Measurements from ENCODE around the gene MS4A6E.

MS4A6E gene

DNA sequence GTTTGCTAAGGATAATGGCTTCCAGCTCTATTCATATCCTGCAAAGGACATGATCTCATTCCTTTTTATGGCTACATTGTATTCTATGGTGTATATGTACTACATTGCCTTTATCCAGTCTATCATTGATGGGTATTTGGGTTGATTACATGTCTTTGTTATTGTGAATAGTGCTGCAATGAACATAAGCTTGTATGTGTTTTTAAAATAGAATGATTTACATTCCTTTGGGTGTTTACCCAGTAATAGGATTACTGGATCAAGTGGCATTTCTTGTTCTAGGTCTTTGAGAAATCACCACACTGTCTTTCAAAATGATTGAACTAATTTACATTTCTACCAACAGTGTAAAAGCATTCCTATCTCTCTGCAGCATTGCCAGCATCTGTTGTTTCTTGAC lies 6.0 kb upstream of the MS4A6E start:
- TF ChIP-seq CTCF (IDR thresholded peaks at IDR 0.05), result no peak

GRCh38 chr11:60328460-60328859 lies 1.4 kb downstream of the MS4A6E start:
- TF ChIP-seq CTCF (IDR thresholded peaks at IDR 0.05), result no peak

DNA sequence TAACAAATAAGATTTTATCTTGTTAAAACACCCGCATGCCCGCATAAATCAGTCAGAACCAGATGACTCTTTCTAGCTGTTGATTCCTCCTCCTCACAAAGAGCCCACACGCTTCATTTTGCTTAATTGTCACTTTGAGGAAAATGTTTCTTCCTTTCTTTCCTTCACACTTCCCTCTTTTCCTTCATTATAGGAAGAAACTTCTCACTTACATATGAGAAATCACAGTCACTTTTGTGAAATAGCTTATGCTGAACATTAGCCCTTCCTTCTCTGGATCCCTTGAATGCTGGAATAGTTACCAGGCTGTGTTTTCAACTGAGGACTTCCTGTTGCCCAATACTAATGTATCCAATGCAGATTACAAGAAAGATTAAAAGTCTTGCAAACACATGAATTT lies 5.8 kb downstream of the MS4A6E start:
- TF ChIP-seq CTCF (IDR thresholded peaks at IDR 0.05), result no peak

DNA sequence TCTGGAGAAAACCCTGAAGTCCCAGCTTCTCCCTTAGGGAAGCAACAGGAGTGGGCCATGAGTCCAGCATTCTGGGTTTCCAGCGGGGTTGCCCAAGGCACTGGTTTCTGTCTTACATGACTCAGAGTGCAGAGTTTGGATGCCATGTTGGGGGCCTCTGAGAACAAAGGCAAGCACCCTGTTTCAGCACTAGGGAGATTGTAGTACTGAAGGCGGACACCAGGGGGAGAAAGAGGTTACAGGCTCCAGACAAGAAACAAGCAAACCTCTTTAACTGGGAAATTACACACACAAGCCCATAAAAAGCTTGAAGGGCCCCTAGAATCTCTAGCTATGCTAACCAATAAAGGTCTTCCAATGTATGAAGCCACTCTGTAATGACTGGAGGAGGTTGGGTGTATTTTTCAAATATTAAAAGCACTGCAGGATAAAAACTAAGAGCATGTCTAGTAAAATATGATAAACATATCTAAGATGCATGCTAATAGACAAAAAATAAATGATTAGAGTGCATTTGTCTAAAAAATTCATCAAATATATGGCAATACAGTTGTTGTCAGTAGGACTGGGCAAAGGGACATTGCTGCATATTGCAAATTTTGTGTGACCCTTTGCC lies 7.1 kb downstream of the MS4A6E start:
- TF ChIP-seq CTCF (IDR thresholded peaks at IDR 0.05), result peak; percentile 78

DNA sequence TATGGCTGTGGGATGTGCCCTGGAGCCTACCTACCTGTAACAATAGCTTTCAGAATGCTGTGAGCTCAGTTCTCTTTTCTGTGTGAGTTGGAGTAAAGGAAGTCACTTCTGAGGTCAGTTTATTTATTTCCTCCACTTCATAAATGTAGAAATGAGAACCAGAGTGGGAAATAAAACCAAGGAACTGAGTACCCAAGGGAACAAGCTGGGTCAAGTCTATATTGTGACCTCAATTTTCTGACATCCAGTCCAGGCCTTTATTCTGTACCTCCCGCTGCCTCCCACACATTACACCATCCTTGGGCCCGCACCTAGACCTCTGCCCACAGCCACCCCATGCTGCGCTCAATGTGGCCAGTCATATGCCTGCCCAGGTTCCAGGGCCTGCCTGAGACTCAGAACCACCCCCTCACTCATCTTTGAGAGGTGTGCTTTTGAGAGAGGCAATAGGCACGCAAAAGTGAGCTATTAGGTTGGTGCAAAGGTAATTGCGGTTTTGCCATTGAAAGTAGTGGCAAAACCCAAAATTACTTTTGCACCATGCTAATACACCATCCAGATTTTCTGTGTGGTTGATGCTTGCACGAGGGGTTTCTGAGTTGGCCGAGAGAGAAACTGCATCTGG lies 9.8 kb downstream of the MS4A6E start:
- no peak for TF ChIP-seq CTCF (IDR thresholded peaks at IDR 0.05)

DNA sequence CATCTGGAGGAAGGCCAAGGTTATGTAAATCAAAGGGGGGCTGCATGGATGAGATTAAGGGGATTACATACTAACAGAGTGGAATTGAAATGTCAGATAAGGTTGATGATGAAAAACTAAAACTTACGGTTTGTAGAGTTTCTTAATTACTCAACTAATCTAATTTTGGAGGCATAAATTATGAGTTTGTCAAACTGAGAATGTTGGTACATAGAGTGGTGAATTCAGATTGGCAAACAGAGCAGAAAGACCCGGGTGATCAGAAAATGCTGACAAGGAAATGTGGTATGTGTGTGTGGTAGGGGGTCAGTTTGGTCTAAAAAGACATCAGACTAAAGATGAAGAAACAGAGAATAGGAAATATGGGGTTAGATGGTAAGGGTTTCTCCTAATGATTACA lies 11.0 kb downstream of the MS4A6E start:
- no peak for TF ChIP-seq CTCF (IDR thresholded peaks at IDR 0.05)

GRCh38 chr11:60339356-60339755 lies 12.3 kb downstream of the MS4A6E start:
- no peak for TF ChIP-seq CTCF (IDR thresholded peaks at IDR 0.05)
